ENCODE results near the gene CACYBP.

Gene CACYBP

GRCh38 chr1:174999936-175000696, at the start of gene CACYBP:
TSS of gene CACYBP (plus strand) at chr1:174999947. CDS start at chr1:175000181, 234 bp downstream.
- H3K9me3 ChIP-seq (ENCODE audit: control insufficient read depth, insufficient read depth, low read length) = no peaks in the 10 kb centered on the region
- peaks cover 10% of the 10 kb centered on the region for H3K4me1 ChIP-seq (ENCODE audit: insufficient read depth, low read length)
- peak within 1 kb of the TSS; percentile 91 for H3K9ac ChIP-seq (ENCODE audit: low read depth, low read length)
- peaks cover 1% of the 10 kb centered on the region; the same call in 1 of the 2 replicates for H3K36me3 ChIP-seq (ENCODE audit: insufficient read depth, low read length)

GRCh38 chr1:174953285-174954072, 46.3 kb upstream of the CACYBP start:
- peaks cover 2% of the 10 kb centered on the region; the same call in 1 of the 2 replicates for H3K36me3 ChIP-seq (ENCODE audit: insufficient read depth, low read length)
- no peaks in the 10 kb centered on the region for H3K9me3 ChIP-seq (ENCODE audit: control insufficient read depth, insufficient read depth, low read length)
- H3K4me1 ChIP-seq (ENCODE audit: insufficient read depth, low read length) = peaks cover 8% of the 10 kb centered on the region; the same call in 1 of the 2 replicates
- H3K9ac ChIP-seq (ENCODE audit: low read depth, low read length) = no peak overlapping the region

GRCh38 chr1:174954073-174954460, 45.7 kb upstream of the CACYBP start:
- Histone ChIP-seq H3K36me3 (ENCODE audit: insufficient read depth, low read length) (peaks cover 3% of the 10 kb centered on the region; the same call in 1 of the 2 replicates), H3K9ac (ENCODE audit: low read depth, low read length) (no peak overlapping the region), H3K4me1 (ENCODE audit: insufficient read depth, low read length) (peaks cover 8% of the 10 kb centered on the region; the same call in 1 of the 2 replicates), H3K9me3 (ENCODE audit: control insufficient read depth, insufficient read depth, low read length) (no peaks in the 10 kb centered on the region)

DNA sequence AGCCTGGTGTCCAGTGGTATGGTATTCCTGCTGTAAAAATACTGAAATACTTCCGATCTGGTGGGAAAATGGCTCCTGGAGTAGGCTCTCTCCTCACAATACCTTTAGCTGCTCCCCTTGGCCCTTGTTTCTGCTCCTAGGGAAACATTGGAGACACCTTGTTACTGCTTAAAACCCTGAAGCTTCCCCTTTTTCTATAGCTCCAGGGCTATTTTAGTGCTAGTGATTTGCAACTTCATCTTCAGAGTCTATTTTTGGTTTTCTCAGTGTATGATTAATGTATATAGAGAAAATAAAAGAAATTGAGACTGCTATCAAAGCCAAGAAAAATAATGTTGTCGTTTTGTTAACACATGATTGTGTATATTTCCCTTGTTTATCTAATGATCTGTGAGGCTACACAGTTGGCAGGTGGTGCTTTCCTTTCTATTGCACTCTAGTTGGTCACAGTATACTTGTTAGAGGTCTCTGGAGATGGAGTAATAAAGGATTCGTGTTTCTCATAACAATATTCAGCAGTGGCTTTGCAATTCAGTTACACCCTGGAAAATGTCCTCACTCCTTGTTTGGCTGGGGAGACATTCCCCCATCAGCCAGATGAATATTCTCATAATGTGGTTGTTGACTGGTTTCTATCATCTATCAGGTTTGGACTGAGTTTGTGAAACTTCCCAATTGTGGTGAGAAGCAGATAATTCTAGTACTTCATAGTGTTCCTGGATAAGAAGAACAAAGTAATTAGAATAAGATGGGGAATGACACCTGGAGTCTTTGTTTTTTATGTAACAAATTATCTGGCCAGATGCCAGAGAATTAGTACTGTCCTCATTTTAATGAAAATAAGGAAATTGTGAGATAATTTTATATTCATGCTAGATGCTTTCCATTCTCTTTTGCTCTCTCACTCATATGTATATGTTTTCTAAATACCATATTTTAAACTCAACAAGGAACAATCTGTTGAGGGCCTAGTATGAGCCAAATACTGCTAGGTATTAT, 44.8 kb upstream of the CACYBP start:
- H3K9me3 ChIP-seq (ENCODE audit: control insufficient read depth, insufficient read depth, low read length) = no peaks in the 10 kb centered on the region
- peaks cover 8% of the 10 kb centered on the region; the same call in 1 of the 2 replicates for H3K4me1 ChIP-seq (ENCODE audit: insufficient read depth, low read length)
- H3K9ac ChIP-seq (ENCODE audit: low read depth, low read length) = no peak overlapping the region
- H3K36me3 ChIP-seq (ENCODE audit: insufficient read depth, low read length) = peaks cover 3% of the 10 kb centered on the region; the same call in 1 of the 2 replicates

- Histone ChIP-seq H3K9me3 (ENCODE audit: control insufficient read depth, insufficient read depth, low read length) (no peaks in the 10 kb centered on the region), H3K36me3 (ENCODE audit: insufficient read depth, low read length) (peaks cover 3% of the 10 kb centered on the region; the same call in 1 of the 2 replicates), H3K4me1 (ENCODE audit: insufficient read depth, low read length) (peaks cover 8% of the 10 kb centered on the region; the same call in 1 of the 2 replicates), H3K9ac (ENCODE audit: low read depth, low read length) (no peak overlapping the region)
Measured at GRCh38 chr1:174956086-174956485, 43.7 kb upstream of the CACYBP start.

DNA sequence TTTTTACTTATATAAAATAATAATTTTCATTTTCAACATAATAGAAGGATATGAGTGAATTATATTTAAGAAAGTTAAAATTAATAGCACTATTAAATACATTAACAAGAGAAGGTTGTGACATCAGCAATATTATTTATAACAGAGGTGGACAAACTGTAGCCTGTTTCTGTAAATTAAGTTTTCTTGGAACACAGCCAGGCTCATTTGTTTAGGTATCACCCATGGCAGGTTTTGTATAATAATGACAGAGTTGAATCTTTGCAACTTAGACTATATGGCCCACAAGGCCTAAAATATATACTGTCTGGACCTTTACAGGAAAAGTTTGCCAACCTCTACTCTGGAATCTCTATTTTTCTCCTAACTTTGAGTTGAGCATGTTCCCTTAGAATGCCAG, 42.8 kb upstream of the CACYBP start:
- H3K9ac ChIP-seq (ENCODE audit: low read depth, low read length) = no peak overlapping the region
- no peaks in the 10 kb centered on the region for H3K9me3 ChIP-seq (ENCODE audit: control insufficient read depth, insufficient read depth, low read length)
- H3K36me3 ChIP-seq (ENCODE audit: insufficient read depth, low read length) = peaks cover 3% of the 10 kb centered on the region; the same call in 1 of the 2 replicates
- peaks cover 8% of the 10 kb centered on the region; the same call in 1 of the 2 replicates for H3K4me1 ChIP-seq (ENCODE audit: insufficient read depth, low read length)

DNA sequence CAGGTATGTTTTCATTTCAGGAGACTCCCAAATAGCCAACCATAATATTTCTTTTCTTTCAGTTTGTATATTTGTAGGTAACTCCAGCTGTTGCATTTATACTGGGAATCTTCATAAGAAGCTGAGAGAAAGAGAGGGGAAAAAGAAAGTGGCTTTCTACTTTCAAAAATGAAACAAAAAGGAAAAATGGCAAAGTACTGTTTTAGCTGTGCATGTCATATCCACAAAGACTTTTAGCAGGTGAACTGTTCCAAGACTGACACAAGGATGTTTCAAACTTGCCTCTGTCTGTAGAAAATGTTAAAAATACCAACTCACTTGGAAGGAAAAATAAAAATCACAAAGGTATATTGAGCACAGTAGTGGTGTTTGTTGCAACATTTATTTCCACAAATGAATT, 41.9 kb upstream of the CACYBP start:
- Histone ChIP-seq H3K4me1 (ENCODE audit: insufficient read depth, low read length) (peaks cover 8% of the 10 kb centered on the region; the same call in 1 of the 2 replicates), H3K9ac (ENCODE audit: low read depth, low read length) (no peak overlapping the region), H3K9me3 (ENCODE audit: control insufficient read depth, insufficient read depth, low read length) (no peaks in the 10 kb centered on the region), H3K36me3 (ENCODE audit: insufficient read depth, low read length) (peaks cover 3% of the 10 kb centered on the region; the same call in 1 of the 2 replicates)

DNA sequence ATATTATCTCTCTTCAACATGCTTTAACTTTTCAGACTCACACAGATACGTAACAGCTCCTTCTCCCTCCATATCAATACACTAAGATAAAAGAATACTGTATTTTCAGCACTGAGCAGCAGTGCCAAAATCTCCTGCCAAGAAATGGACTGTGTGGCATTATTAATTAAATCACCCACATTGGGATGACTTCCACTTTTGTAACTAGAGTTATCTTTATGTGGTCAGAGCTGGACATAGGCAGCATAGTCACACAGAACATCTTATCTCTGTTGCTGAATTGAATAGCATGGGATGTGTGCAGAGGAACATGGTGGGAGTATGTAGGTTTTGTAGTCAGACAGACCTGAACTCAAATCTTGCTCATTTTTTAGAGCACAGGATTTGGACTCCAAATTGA, 41.4 kb upstream of the CACYBP start:
- Histone ChIP-seq H3K4me1 (ENCODE audit: insufficient read depth, low read length) (peaks cover 2% of the 10 kb centered on the region; the same call in 1 of the 2 replicates), H3K9ac (ENCODE audit: low read depth, low read length) (no peak overlapping the region), H3K36me3 (ENCODE audit: insufficient read depth, low read length) (peaks cover 3% of the 10 kb centered on the region; the same call in 1 of the 2 replicates), H3K9me3 (ENCODE audit: control insufficient read depth, insufficient read depth, low read length) (no peaks in the 10 kb centered on the region)

GRCh38 chr1:174960362-174960761, 39.4 kb upstream of the CACYBP start:
- Histone ChIP-seq H3K9me3 (ENCODE audit: control insufficient read depth, insufficient read depth, low read length) (no peaks in the 10 kb centered on the region), H3K9ac (ENCODE audit: low read depth, low read length) (no peak overlapping the region), H3K4me1 (ENCODE audit: insufficient read depth, low read length) (peaks cover 3% of the 10 kb centered on the region)

DNA sequence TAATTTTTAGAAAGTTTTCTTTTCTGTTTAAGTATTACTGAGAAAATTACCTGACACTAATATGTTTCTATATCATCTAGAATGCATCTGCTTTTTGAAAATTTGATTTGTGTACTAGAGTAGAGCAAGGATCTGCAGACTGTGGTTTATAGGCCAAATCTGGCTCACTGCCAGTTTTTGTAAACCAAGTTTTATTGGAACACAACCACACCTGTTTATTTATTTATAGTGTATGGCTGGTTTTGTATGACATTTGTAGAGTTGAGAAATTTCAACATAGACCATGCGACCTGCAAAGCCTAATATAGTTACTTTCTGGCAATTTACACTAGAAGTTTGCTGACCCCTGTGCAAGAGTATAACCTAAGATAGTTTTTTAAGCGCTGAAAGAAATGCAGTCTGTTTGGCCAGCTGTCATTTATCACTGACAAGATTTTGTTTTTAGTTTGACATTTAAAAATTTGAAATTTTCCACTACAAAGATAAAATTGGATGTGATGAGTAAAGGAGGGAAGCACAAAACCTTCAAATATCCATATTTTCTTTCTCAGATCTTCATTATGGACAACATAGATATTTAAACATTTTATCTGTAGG, 36.1 kb upstream of the CACYBP start:
- peaks cover 9% of the 10 kb centered on the region for H3K4me1 ChIP-seq (ENCODE audit: insufficient read depth, low read length)
- H3K9ac ChIP-seq (ENCODE audit: low read depth, low read length) = no peak overlapping the region
- no peaks in the 10 kb centered on the region; the same call in 1 of the 2 replicates for H3K36me3 ChIP-seq (ENCODE audit: insufficient read depth, low read length)
- H3K9me3 ChIP-seq (ENCODE audit: control insufficient read depth, insufficient read depth, low read length) = no peaks in the 10 kb centered on the region

More at GRCh38 chr1:174960362-174960761, 39.4 kb upstream of the CACYBP start:
- H3K36me3 ChIP-seq (ENCODE audit: insufficient read depth, low read length) = peaks cover 3% of the 10 kb centered on the region; the same call in 1 of the 2 replicates

GRCh38 chr1:174964261-174964971, 35.3 kb upstream of the CACYBP start:
- no peaks in the 10 kb centered on the region for H3K9me3 ChIP-seq (ENCODE audit: control insufficient read depth, insufficient read depth, low read length)
- H3K9ac ChIP-seq (ENCODE audit: low read depth, low read length) = no peak overlapping the region
- peaks cover 9% of the 10 kb centered on the region for H3K4me1 ChIP-seq (ENCODE audit: insufficient read depth, low read length)
- peaks cover 6% of the 10 kb centered on the region; the same call in 1 of the 2 replicates for H3K36me3 ChIP-seq (ENCODE audit: insufficient read depth, low read length)

DNA sequence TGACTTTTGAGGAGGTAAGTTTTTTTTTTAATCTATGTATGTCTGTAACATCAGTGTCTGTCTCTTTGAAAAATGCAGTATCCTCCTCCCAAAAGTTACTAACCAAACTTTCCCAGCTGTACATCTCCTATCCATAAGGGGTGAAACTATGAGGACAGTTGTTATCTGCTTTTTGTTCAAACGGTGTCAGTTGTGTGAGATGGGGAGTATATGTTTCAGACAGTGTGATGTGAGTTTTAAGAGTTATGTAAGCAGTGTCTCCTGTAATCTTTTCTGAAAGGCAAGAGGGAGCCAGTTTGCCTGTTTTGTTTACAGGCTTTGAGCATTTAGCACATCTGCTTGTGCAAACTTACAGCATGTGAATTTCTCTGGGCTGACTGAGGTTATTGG, 34.8 kb upstream of the CACYBP start:
- H3K9ac ChIP-seq (ENCODE audit: low read depth, low read length) = no peak overlapping the region
- H3K36me3 ChIP-seq (ENCODE audit: insufficient read depth, low read length) = peaks cover 6% of the 10 kb centered on the region; the same call in 1 of the 2 replicates
- peaks cover 9% of the 10 kb centered on the region for H3K4me1 ChIP-seq (ENCODE audit: insufficient read depth, low read length)
- no peaks in the 10 kb centered on the region for H3K9me3 ChIP-seq (ENCODE audit: control insufficient read depth, insufficient read depth, low read length)

Measured in ES-I3 (cell line).